WTC11 (cell line): ENCODE results near the gene IRF2.

Experiments
- CTCF ChIP-seq: fragments of 200-600 bp; IDR thresholded peaks from 2 replicates; pipeline ENCODE4 v1.8.0; 2022; ENCODE audit warnings: antibody characterized with exemption
- ELF4 ChIP-seq: sonication (generic); formaldehyde crosslinking; IDR thresholded peaks from 2 replicates; pipeline ENCODE4 v1.8.1; 2022; ENCODE audit warnings: low read depth, mild to moderate bottlenecking, moderate library complexity, missing genetic modification reagents
- IRF2 ChIP-seq: sonication (generic); formaldehyde crosslinking; IDR thresholded peaks from 2 replicates; pipeline ENCODE4 v1.8.0; 2022; ENCODE audit warnings: low read depth, missing genetic modification reagents, borderline replicate concordance
- MXD4 ChIP-seq: fragments of 250-450 bp; sonication (Bioruptor Pico); IDR thresholded peaks from 2 replicates; pipeline ENCODE4 v1.8.0; 2021; ENCODE audit warnings: mild to moderate bottlenecking, moderate library complexity, borderline replicate concordance
- NFYB ChIP-seq: sonication (generic); formaldehyde crosslinking; conservative IDR thresholded peaks from 2 replicates; pipeline ENCODE4 v1.8.0; 2022; ENCODE audit warnings: low read depth, missing genetic modification reagents
- SP1 ChIP-seq: sonication (generic); formaldehyde crosslinking; conservative IDR thresholded peaks from 2 replicates; pipeline ENCODE4 v1.8.1; 2022; ENCODE audit warnings: missing genetic modification reagents
- ZBTB21 ChIP-seq: sonication (generic); formaldehyde crosslinking; IDR thresholded peaks from 2 replicates; pipeline ENCODE4 v1.8.1; 2023; ENCODE audit warnings: mild to moderate bottlenecking, missing genetic modification reagents, borderline replicate concordance
- ZBTB43 ChIP-seq: sonication (generic); formaldehyde crosslinking; IDR thresholded peaks from 2 replicates; pipeline ENCODE4 v1.8.1; 2023; ENCODE audit warnings: mild to moderate bottlenecking, missing genetic modification reagents
- ZMAT4 ChIP-seq: fragments of 250-450 bp; sonication (Bioruptor Pico); IDR thresholded peaks from 2 replicates; pipeline ENCODE4 v1.9.0; 2021; ENCODE audit warnings: mild to moderate bottlenecking
- ZNF281 ChIP-seq: sonication (generic); formaldehyde crosslinking; IDR thresholded peaks from 2 replicates; pipeline ENCODE4 v1.8.0; 2023; ENCODE audit warnings: mild to moderate bottlenecking, missing genetic modification reagents
- ZNF416 ChIP-seq: fragments of 250-450 bp; sonication (Bioruptor Pico); IDR thresholded peaks from 2 replicates; pipeline ENCODE4 v1.9.0; 2021; ENCODE audit warnings: mild to moderate bottlenecking, inconsistent platforms
- TF ChIP-seq, protein P1 (sequence below): sonication (generic); formaldehyde crosslinking; IDR thresholded peaks from 2 replicates; pipeline ENCODE4 v1.8.1; 2022; ENCODE audit warnings: mild to moderate bottlenecking, missing genetic modification reagents, moderate library complexity, borderline replicate concordance
- TF ChIP-seq, protein P2 (sequence below): sonication (generic); formaldehyde crosslinking; IDR thresholded peaks from 2 replicates; pipeline ENCODE4 v1.8.1; 2022; ENCODE audit warnings: low read depth, missing genetic modification reagents, borderline replicate concordance
- TF ChIP-seq, protein P3 (sequence below): sonication (generic); formaldehyde crosslinking; IDR thresholded peaks from 2 replicates; pipeline ENCODE4 v1.8.1; 2022; ENCODE audit warnings: missing genetic modification reagents, borderline replicate concordance

DNA sequence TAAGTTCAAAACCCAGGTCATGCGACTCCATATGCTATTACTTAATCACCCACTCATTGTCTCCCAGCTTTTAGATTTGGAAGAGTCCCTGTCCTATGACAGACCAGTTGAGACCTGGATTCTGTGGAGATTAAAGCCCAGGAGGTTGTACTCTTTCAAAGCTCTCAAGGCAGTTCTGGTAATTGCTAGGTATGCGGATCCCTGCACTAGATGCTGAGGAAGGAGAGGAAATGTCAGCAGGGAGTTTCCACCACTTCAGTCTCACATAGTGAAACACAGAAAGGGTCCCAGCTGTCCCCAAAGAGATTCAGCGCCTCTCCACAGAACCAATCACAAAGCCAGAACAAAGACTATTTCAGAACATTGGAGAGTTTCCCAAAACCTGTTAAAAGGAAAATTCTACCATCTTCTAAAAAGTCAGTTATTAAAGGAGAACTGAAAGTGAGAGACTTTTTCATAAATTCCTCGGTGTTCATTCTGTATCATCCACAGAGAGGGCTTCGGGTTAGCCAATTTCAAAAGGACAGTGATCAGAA is 53.4 kb downstream of the IRF2 start:
- no peak for TF ChIP-seq CTCF
- TF ChIP-seq, protein P1, sequence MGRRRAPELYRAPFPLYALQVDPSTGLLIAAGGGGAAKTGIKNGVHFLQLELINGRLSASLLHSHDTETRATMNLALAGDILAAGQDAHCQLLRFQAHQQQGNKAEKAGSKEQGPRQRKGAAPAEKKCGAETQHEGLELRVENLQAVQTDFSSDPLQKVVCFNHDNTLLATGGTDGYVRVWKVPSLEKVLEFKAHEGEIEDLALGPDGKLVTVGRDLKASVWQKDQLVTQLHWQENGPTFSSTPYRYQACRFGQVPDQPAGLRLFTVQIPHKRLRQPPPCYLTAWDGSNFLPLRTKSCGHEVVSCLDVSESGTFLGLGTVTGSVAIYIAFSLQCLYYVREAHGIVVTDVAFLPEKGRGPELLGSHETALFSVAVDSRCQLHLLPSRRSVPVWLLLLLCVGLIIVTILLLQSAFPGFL = no peak
- TF ChIP-seq, protein P2, sequence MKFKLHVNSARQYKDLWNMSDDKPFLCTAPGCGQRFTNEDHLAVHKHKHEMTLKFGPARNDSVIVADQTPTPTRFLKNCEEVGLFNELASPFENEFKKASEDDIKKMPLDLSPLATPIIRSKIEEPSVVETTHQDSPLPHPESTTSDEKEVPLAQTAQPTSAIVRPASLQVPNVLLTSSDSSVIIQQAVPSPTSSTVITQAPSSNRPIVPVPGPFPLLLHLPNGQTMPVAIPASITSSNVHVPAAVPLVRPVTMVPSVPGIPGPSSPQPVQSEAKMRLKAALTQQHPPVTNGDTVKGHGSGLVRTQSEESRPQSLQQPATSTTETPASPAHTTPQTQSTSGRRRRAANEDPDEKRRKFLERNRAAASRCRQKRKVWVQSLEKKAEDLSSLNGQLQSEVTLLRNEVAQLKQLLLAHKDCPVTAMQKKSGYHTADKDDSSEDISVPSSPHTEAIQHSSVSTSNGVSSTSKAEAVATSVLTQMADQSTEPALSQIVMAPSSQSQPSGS (CRISPR knock-in tag) = no peak
- no peak for TF ChIP-seq ZNF281 (CRISPR knock-in tag)
- TF ChIP-seq NFYB (CRISPR knock-in tag) = no peak
- TF ChIP-seq IRF2 = no peak
- TF ChIP-seq ZBTB43 = no peak
- TF ChIP-seq SP1 = no peak
- TF ChIP-seq ELF4 = no peak
- no peak for TF ChIP-seq ZBTB21
- TF ChIP-seq MXD4 (CRISPR knock-in tag) = no peak
- TF ChIP-seq ZNF416 (CRISPR knock-in tag) = no peak
- TF ChIP-seq, protein P3, sequence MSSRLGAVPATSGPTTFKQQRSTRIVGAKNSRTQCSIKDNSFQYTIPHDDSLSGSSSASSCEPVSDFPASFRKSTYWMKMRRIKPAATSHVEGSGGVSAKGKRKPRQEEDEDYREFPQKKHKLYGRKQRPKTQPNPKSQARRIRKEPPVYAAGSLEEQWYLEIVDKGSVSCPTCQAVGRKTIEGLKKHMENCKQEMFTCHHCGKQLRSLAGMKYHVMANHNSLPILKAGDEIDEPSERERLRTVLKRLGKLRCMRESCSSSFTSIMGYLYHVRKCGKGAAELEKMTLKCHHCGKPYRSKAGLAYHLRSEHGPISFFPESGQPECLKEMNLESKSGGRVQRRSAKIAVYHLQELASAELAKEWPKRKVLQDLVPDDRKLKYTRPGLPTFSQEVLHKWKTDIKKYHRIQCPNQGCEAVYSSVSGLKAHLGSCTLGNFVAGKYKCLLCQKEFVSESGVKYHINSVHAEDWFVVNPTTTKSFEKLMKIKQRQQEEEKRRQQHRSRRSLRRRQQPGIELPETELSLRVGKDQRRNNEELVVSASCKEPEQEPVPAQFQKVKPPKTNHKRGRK (CRISPR knock-in tag) = no peak
- no peak for TF ChIP-seq ZMAT4 (CRISPR knock-in tag)
